AG09319 (cell line): ENCODE results near the gene CACNB4.
A peak's percentile ranks its signal among the peaks of the same experiment; 100 is the strongest.
"Not testable (repeated sequence)": the region's sequence is repeated elsewhere in the genome, so short reads cannot be mapped to it uniquely, and the experiment has no call there.

Source experiments
- DNase-seq: peaks from one replicate; pipeline ENCODE4 v3.0.0-alpha.2; 2010; ENCODE audit warnings: low read depth; ENCODE audit errors: extremely low read depth
- TF ChIP-seq, protein P1 (sequence below): IDR thresholded peaks from 2 replicates; pipeline ENCODE4 v1.5.1; 2011; ENCODE audit warnings: low read depth, mild to moderate bottlenecking, inconsistent platforms, low read length, moderate library complexity

The CACNB4 gene

DNA sequence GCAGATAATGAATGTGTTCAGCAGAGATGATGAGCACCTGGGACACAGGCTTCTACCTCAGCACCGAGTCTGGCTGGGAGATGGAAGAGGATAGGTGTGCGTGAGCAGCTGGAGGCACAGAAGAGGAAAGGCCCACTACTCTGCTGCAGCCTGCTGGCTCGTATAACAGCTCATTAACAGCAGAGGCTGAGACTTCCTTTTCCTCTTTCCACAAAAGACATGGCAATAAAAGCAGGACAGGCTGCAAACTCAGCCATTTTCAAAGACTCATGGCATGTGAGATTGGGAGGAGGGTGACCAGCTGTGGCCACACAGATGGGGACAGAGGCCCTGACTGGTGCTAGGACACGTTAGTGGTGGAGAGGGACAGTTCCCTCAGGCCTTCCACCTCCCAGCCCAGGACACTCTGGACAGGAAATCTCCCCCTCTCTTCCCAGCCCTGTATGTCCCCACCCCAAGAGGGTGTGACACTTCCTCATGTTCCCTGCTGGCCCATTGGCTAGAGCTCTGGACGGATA, 60.3 kb downstream of the CACNB4 start:
- no peak for DNase-seq
- TF ChIP-seq, protein P1, sequence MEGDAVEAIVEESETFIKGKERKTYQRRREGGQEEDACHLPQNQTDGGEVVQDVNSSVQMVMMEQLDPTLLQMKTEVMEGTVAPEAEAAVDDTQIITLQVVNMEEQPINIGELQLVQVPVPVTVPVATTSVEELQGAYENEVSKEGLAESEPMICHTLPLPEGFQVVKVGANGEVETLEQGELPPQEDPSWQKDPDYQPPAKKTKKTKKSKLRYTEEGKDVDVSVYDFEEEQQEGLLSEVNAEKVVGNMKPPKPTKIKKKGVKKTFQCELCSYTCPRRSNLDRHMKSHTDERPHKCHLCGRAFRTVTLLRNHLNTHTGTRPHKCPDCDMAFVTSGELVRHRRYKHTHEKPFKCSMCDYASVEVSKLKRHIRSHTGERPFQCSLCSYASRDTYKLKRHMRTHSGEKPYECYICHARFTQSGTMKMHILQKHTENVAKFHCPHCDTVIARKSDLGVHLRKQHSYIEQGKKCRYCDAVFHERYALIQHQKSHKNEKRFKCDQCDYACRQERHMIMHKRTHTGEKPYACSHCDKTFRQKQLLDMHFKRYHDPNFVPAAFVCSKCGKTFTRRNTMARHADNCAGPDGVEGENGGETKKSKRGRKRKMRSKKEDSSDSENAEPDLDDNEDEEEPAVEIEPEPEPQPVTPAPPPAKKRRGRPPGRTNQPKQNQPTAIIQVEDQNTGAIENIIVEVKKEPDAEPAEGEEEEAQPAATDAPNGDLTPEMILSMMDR: no peak

- TF ChIP-seq, protein P1: no peak
Measured at GRCh38 chr2:152037743-152038435, 61.0 kb downstream of the CACNB4 start.

DNA sequence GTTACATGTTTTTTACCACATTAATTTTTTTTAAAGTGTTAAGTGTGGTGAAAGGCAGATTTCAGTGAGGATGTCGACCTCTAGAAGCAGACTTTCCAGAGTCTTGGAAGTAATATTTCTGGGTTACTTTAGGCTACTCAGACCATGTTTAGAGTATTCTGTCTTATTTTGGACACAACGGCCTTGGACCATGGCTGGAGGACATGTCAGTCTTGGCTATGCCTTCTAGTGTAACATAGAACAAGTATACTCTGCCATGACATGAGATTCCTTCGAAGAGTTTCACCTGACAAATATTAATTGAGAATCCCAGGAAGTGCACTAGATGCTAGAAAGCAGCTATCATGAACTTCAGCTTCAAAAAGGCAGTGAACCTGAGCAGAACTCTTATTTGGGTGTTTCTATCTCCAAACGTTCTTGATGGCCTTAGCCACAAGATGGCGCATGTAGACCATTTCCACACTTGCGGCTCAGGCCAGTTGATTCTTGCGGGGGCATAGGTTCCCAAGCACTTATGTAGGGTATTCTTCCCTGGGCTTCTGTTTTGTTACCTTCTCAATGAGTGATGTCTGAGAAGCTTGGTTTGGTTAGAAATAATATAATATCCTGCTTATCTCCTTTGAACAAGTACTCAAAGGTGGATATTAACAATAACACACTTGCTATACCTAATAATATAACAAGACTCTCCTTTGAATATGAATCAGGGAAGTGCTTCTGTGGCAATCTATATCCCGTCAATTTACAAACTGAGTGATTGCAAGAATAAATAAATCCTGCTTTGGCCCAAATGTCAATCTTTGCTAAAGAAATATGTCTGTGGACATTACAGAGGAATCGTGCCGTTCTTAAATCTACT, 62.0 kb downstream of the CACNB4 start:
- TF ChIP-seq, protein P1: peak; percentile 89
- DNase-seq: peak; percentile 48

More at GRCh38 chr2:152037743-152038435, 61.0 kb downstream of the CACNB4 start:
- no peak for DNase-seq

- no peak for DNase-seq
- TF ChIP-seq, protein P1: no peak
Measured at GRCh38 chr2:152034257-152034801, 64.5 kb downstream of the CACNB4 start.

- TF ChIP-seq, protein P1: no peak
- DNase-seq: no peak
Measured at GRCh38 chr2:152033011-152033925, 65.6 kb downstream of the CACNB4 start.

- TF ChIP-seq, protein P1: no peak
- DNase-seq: no peak
Measured at GRCh38 chr2:152031747-152032306, 67.0 kb downstream of the CACNB4 start.

DNA sequence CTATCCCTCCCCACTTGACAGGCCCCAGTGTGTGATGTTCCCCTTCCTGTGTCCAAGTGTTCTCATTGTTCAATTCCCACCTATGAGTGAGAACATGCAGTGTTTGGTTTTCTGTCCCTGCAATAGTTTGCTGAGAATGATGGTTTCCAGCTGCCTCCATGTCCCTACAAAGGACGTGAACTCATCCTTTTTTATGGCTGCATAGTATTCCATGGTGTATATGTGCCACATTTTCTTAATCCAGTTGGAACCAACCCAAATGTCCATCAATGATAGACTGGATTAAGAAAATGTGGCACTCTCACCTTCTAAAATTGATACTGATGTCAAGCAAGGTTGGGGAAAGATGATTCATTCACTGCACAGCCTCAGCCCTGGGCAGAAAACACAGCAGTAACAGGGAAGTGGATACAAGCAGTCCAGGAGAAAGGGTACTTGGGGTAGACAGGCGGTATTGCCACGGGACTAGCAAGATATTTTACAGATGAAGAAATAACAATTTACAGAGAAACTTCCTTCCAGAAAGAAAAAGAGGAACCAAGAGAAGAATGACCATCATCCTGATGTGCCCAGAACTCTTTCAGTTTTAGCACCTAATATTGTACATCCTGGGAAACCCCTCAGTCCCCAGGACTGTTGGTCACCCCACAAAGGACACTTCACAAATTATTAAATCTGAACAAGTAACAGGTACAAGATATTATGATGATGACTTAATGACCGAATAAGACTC, 68.1 kb downstream of the CACNB4 start:
- DNase-seq: not testable (repeated sequence)
